Thyroid gland (tissue), 4 donors: ENCODE measurements around the gene DRD1. TPM values are rescaled to one million over a fixed set of nuclear protein-coding genes. Genes with fewer than 3 reads are reported as not detected.

ENCODE experiments used
- DNase-seq, 2 donors: peaks; one replicate each; pipeline ENCODE4 v3.0.0-alpha.2; 2019
- H3K27ac ChIP-seq, 3 donors: fragments of 200-600 bp; sonication (generic); 1 replicate in 2 of 3; 2 replicates in 1 of 3; pipeline ENCODE4 v1.5.1; 2016 to 2019; ENCODE audit warnings: mild to moderate bottlenecking in 1 of 3, moderate library complexity in 1 of 3
- H3K27me3 ChIP-seq: fragments of 200-600 bp; sonication (generic); one replicate; pipeline ENCODE4 v1.5.1; 2019
- H3K36me3 ChIP-seq, 2 donors: fragments of 200-600 bp; sonication (generic); one replicate each; pipeline ENCODE4 v1.5.1; 2016 to 2019
- H3K4me1 ChIP-seq, 2 donors: fragments of 200-600 bp; sonication (generic); one replicate each; pipeline ENCODE4 v1.5.1; 2017 to 2019
- H3K4me3 ChIP-seq, 3 donors: fragments of 200-600 bp; sonication (generic); replicated peaks in 1 of 3; 1 replicate in 2 of 3; 2 replicates in 1 of 3; pipeline ENCODE4 v1.5.1; 2016; ENCODE audit warnings: mild to moderate bottlenecking in 1 of 3
- H3K9me3 ChIP-seq: fragments of 200-600 bp; sonication (generic); one replicate; pipeline ENCODE4 v1.5.1; 2017
- POLR2A ChIP-seq, 2 donors: fragments of 450-650 bp; IDR thresholded peaks; one replicate each; pipeline ENCODE4 v1.6.1; 2017; ENCODE audit warnings: antibody characterized with exemption in 2 of 2, mild to moderate bottlenecking in 2 of 2, moderate library complexity in 1 of 2
- WGBS, 2 donors: methylation state at CpG; one replicate each; pipeline ENCODE4 v1.1.5; 2017; 5-methylcytosine and 5-hydroxymethylcytosine counted together
- intact Hi-C: fragments of 100-400 bp; cut with DNase I; formaldehyde crosslinking; loops from one replicate; pipeline ENCODE4 v1.15.1; 2023
- total RNA-seq, 4 donors: library from RNA; depleted of rRNA; stranded (reverse); fragments of >200 nt; gene quantifications; one replicate each; pipeline ENCODE4 v1.2.3, GENCODE V29; 2016
- TF ChIP-seq, protein P1 (sequence below), 6 experiments: fragments of 200-600 bp in 3 of 6; fragments of 450-650 bp in 3 of 6; sonication (generic) in 3 of 6; IDR thresholded peaks; one replicate each; pipeline ENCODE4 v1.5.1; 2016 to 2019; ENCODE audit warnings: antibody characterized with exemption in 6 of 6, mild to moderate bottlenecking in 2 of 6, inconsistent platforms in 1 of 6, moderate library complexity in 1 of 6

DRD1 gene
- total RNA-seq, 4 donors from 2014 or later: not detected

GRCh38 chr5:175465282-175465681 is 21.3 kb upstream of the DRD1 start:
- H3K9me3 ChIP-seq: no peaks in the 10 kb centered on the region
- H3K4me3 ChIP-seq: no peak overlapping the region
- WGBS, 2 donors: 45 to 50% methylated on average over 3 of the region's 3 CpGs
- no peaks in the 10 kb centered on the region for H3K36me3 ChIP-seq
- H3K27me3 ChIP-seq: no peaks in the 10 kb centered on the region
- peaks cover 0 to 6% of the 10 kb centered on the region in 2 donors for H3K4me1 ChIP-seq
- no peak overlapping the region for H3K27ac ChIP-seq
- DNase-seq: no peak
- intact Hi-C loops: no loop called here
- TF ChIP-seq POLR2A (IDR thresholded peaks at IDR 0.05): no peak
- TF ChIP-seq, protein P1, sequence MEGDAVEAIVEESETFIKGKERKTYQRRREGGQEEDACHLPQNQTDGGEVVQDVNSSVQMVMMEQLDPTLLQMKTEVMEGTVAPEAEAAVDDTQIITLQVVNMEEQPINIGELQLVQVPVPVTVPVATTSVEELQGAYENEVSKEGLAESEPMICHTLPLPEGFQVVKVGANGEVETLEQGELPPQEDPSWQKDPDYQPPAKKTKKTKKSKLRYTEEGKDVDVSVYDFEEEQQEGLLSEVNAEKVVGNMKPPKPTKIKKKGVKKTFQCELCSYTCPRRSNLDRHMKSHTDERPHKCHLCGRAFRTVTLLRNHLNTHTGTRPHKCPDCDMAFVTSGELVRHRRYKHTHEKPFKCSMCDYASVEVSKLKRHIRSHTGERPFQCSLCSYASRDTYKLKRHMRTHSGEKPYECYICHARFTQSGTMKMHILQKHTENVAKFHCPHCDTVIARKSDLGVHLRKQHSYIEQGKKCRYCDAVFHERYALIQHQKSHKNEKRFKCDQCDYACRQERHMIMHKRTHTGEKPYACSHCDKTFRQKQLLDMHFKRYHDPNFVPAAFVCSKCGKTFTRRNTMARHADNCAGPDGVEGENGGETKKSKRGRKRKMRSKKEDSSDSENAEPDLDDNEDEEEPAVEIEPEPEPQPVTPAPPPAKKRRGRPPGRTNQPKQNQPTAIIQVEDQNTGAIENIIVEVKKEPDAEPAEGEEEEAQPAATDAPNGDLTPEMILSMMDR (IDR thresholded peaks at IDR 0.05): no peak

DNA sequence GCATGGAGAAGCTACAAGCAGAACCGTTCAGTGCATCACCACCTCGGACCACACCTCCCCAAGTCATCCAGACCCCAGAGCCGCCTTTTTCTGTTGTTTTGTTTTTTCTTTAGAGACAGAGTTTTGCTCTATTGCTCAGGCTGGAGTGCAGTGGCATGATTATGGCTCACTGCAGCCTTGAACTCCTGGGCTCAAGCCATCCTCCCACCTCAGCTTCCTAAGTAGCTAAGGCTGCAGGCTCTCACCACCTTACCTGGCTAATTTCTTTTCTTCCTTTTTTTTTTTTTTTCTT is 20.9 kb upstream of the DRD1 start:
- no peak for TF ChIP-seq POLR2A (IDR thresholded peaks at IDR 0.05)
- H3K27ac ChIP-seq: no peak overlapping the region
- 5 to 11% methylated on average over 3 of the region's 3 CpGs for WGBS, 2 donors

GRCh38 chr5:175464074-175464941 is 20.3 kb upstream of the DRD1 start:
- Histone ChIP-seq H3K27me3 (no peaks in the 10 kb centered on the region), H3K4me1 (peaks cover 0 to 6% of the 10 kb centered on the region in 2 donors), H3K27ac (no peak overlapping the region), H3K4me3 (no peak overlapping the region), H3K9me3 (no peaks in the 10 kb centered on the region), H3K36me3 (no peaks in the 10 kb centered on the region)
- WGBS, 2 donors: 43 to 47% methylated on average over 11 of the region's 11 CpGs
- intact Hi-C loops: no loop called here
- TF ChIP-seq, protein P1 (IDR thresholded peaks at IDR 0.05): peak in 5 of 6 experiments; percentile 19 to 74 (median 44)
- TF ChIP-seq POLR2A (IDR thresholded peaks at IDR 0.05): no peak
- peak; percentile 17 to 43 for DNase-seq

More for the DNA sequence above, 20.9 kb upstream of the DRD1 start:
- Histone ChIP-seq H3K36me3 (no peaks in the 10 kb centered on the region), H3K27me3 (no peaks in the 10 kb centered on the region), H3K9me3 (no peaks in the 10 kb centered on the region), H3K4me1 (peaks cover 0 to 6% of the 10 kb centered on the region in 2 donors), H3K4me3 (no peak overlapping the region)
- intact Hi-C loops: no loop called here
- no peak for DNase-seq

- no peak for TF ChIP-seq POLR2A (IDR thresholded peaks at IDR 0.05)
- H3K9me3 ChIP-seq: no peaks in the 10 kb centered on the region
- no peaks in the 10 kb centered on the region for H3K27me3 ChIP-seq
- H3K4me3 ChIP-seq: no peak overlapping the region
- H3K36me3 ChIP-seq: no peaks in the 10 kb centered on the region
- no peak overlapping the region for H3K27ac ChIP-seq
- peak in 1 of 2 donors; percentile 9 for DNase-seq
- peaks cover 0 to 6% of the 10 kb centered on the region in 2 donors for H3K4me1 ChIP-seq
- WGBS, 2 donors: 43 to 46% methylated on average over 3 of the region's 3 CpGs
- intact Hi-C loops: no loop called here
These were observed 19.7 kb upstream of the DRD1 start for GRCh38 chr5:175463641-175464040.

DNA sequence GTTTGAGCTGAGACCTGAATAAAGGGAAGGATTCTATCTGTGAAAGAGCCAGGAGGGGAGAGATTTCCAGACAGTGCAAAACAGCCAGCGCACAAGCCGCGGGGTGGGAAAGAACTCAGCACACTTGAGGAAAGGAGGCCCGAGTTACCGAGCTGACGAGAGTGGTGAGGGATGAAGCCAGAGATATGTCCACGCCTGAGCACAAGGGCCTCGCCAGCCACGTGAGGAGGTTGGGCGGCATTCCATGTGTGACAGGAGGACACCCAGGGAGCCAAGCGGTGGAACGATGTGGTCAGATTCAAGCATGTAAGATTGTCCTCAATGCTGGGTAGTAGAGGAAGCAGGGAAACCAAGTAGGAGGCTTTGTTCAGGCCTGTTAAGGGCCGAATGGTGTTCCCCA is 17.4 kb upstream of the DRD1 start:
- intact Hi-C loops: no loop called here
- Histone ChIP-seq H3K4me3 (no peak overlapping the region), H3K4me1 (peaks cover 0 to 6% of the 10 kb centered on the region in 2 donors), H3K9me3 (no peaks in the 10 kb centered on the region), H3K27ac (no peak overlapping the region), H3K27me3 (no peaks in the 10 kb centered on the region), H3K36me3 (no peaks in the 10 kb centered on the region)
- DNase-seq: no peak
- TF ChIP-seq, protein P1 (IDR thresholded peaks at IDR 0.05): no peak
- WGBS, 2 donors: 84 to 86% methylated on average over 13 of the region's 13 CpGs

GRCh38 chr5:175460552-175460951 is 16.6 kb upstream of the DRD1 start:
- DNase-seq: no peak
- H3K4me3 ChIP-seq: no peak overlapping the region
- no peak overlapping the region for H3K27ac ChIP-seq
- TF ChIP-seq POLR2A (IDR thresholded peaks at IDR 0.05): no peak
- TF ChIP-seq, protein P1 (IDR thresholded peaks at IDR 0.05): no peak
- intact Hi-C loops: no loop called here
- no peaks in the 10 kb centered on the region for H3K36me3 ChIP-seq
- H3K9me3 ChIP-seq: no peaks in the 10 kb centered on the region
- H3K27me3 ChIP-seq: no peaks in the 10 kb centered on the region
- peaks cover 0 to 6% of the 10 kb centered on the region in 2 donors for H3K4me1 ChIP-seq
- 64 to 70% methylated on average over 2 of the region's 2 CpGs for WGBS, 2 donors
